ENCODE results near the gene PDE5A. TPM values are rescaled to one million over a fixed set of nuclear protein-coding genes. Genes with fewer than 3 reads are reported as not detected.

The PDE5A gene
- total RNA-seq, 2 donors from 2014 or later, result 6.7 to 43.2 TPM

GRCh38 chr4:119592830-119593229, 35.8 kb downstream of the PDE5A start:
- Mint-ChIP-seq H3K4me3 (no peak overlapping the region), H3K27ac (no peak overlapping the region), H3K27me3 (peaks cover 24% of the 10 kb centered on the region), H3K36me3 (ENCODE audit: low read depth) (peaks cover 3% of the 10 kb centered on the region), H3K4me1 (no peaks in the 10 kb centered on the region)
- no peaks in the 10 kb centered on the region for H3K9me3 ChIP-seq (ENCODE audit: control insufficient read depth, low read length, poor library complexity, severe bottlenecking)
- no peak for DNase-seq
- ATAC-seq, result no peak

- no peaks in the 10 kb centered on the region for H3K9me3 ChIP-seq (ENCODE audit: control insufficient read depth, low read length, poor library complexity, severe bottlenecking)
- Mint-ChIP-seq H3K27me3 (peaks cover 28% of the 10 kb centered on the region), H3K27ac (no peak overlapping the region), H3K4me1 (no peaks in the 10 kb centered on the region), H3K36me3 (ENCODE audit: low read depth) (peaks cover 3% of the 10 kb centered on the region), H3K4me3 (no peak overlapping the region)
- DNase-seq, result no peak
- ATAC-seq, result no peak
Observed at GRCh38 chr4:119589165-119589564, 39.4 kb downstream of the PDE5A start.

- no peak for DNase-seq
- Mint-ChIP-seq H3K4me1 (no peaks in the 10 kb centered on the region), H3K36me3 (ENCODE audit: low read depth) (peaks cover 3% of the 10 kb centered on the region), H3K27me3 (peaks cover 23% of the 10 kb centered on the region), H3K27ac (no peak overlapping the region), H3K4me3 (no peak overlapping the region)
- no peak for ATAC-seq
- no peaks in the 10 kb centered on the region for H3K9me3 ChIP-seq (ENCODE audit: control insufficient read depth, low read length, poor library complexity, severe bottlenecking)
Observed at GRCh38 chr4:119587796-119588195, 40.8 kb downstream of the PDE5A start.

GRCh38 chr4:119585771-119586170, 42.8 kb downstream of the PDE5A start:
- DNase-seq, result no peak
- H3K27me3 Mint-ChIP-seq, result peaks cover 17% of the 10 kb centered on the region
- no peak overlapping the region for H3K27ac Mint-ChIP-seq
- no peak overlapping the region for H3K4me3 Mint-ChIP-seq
- ATAC-seq, result no peak
- H3K4me1 Mint-ChIP-seq, result no peaks in the 10 kb centered on the region
- H3K9me3 ChIP-seq (ENCODE audit: control insufficient read depth, low read length, poor library complexity, severe bottlenecking), result no peaks in the 10 kb centered on the region
- peaks cover 3% of the 10 kb centered on the region for H3K36me3 Mint-ChIP-seq (ENCODE audit: low read depth)

- H3K36me3 Mint-ChIP-seq (ENCODE audit: low read depth), result no peaks in the 10 kb centered on the region
- no peaks in the 10 kb centered on the region for H3K4me1 Mint-ChIP-seq
Observed at GRCh38 chr4:119581190-119581873, 47.3 kb downstream of the PDE5A start.

GRCh38 chr4:119580293-119580692, 48.3 kb downstream of the PDE5A start:
- no peaks in the 10 kb centered on the region for H3K9me3 ChIP-seq (ENCODE audit: control insufficient read depth, low read length, poor library complexity, severe bottlenecking)
- H3K27me3 Mint-ChIP-seq, result peaks cover 5% of the 10 kb centered on the region

More at GRCh38 chr4:119581190-119581873, 47.3 kb downstream of the PDE5A start:
- no peak for DNase-seq
- H3K9me3 ChIP-seq (ENCODE audit: control insufficient read depth, low read length, poor library complexity, severe bottlenecking), result no peaks in the 10 kb centered on the region
- ATAC-seq, result no peak
- H3K27me3 Mint-ChIP-seq, result peaks cover 5% of the 10 kb centered on the region
- H3K27ac Mint-ChIP-seq, result no peak overlapping the region
- H3K4me3 Mint-ChIP-seq, result no peak overlapping the region

GRCh38 chr4:119579823-119580222, 48.8 kb downstream of the PDE5A start:
- H3K27ac Mint-ChIP-seq, result no peak overlapping the region
- H3K36me3 Mint-ChIP-seq (ENCODE audit: low read depth), result no peaks in the 10 kb centered on the region
- no peak for ATAC-seq
- H3K27me3 Mint-ChIP-seq, result peaks cover 5% of the 10 kb centered on the region
- no peak overlapping the region for H3K4me3 Mint-ChIP-seq
- H3K9me3 ChIP-seq (ENCODE audit: control insufficient read depth, low read length, poor library complexity, severe bottlenecking), result no peaks in the 10 kb centered on the region
- H3K4me1 Mint-ChIP-seq, result no peaks in the 10 kb centered on the region
- DNase-seq, result no peak

More at GRCh38 chr4:119580293-119580692, 48.3 kb downstream of the PDE5A start:
- Mint-ChIP-seq H3K4me3 (no peak overlapping the region), H3K4me1 (no peaks in the 10 kb centered on the region), H3K36me3 (ENCODE audit: low read depth) (no peaks in the 10 kb centered on the region), H3K27ac (no peak overlapping the region)
- DNase-seq, result no peak
- no peak for ATAC-seq

- H3K4me1 Mint-ChIP-seq, result no peaks in the 10 kb centered on the region
- H3K36me3 Mint-ChIP-seq (ENCODE audit: low read depth), result peaks cover 2% of the 10 kb centered on the region
- H3K27me3 Mint-ChIP-seq, result no peaks in the 10 kb centered on the region
Observed at GRCh38 chr4:119570401-119570800, 58.2 kb downstream of the PDE5A start.

GRCh38 chr4:119564106-119564505, 64.5 kb downstream of the PDE5A start:
- Mint-ChIP-seq H3K4me1 (no peaks in the 10 kb centered on the region), H3K27ac (no peak overlapping the region), H3K27me3 (no peaks in the 10 kb centered on the region), H3K36me3 (ENCODE audit: low read depth) (no peaks in the 10 kb centered on the region), H3K4me3 (no peak overlapping the region)
- DNase-seq (no peak), ATAC-seq (no peak)
- no peaks in the 10 kb centered on the region for H3K9me3 ChIP-seq (ENCODE audit: control insufficient read depth, low read length, poor library complexity, severe bottlenecking)

More at GRCh38 chr4:119570401-119570800, 58.2 kb downstream of the PDE5A start:
- Mint-ChIP-seq H3K27ac (no peak overlapping the region), H3K4me3 (no peak overlapping the region)
- DNase-seq, result no peak
- ATAC-seq, result no peak
- H3K9me3 ChIP-seq (ENCODE audit: control insufficient read depth, low read length, poor library complexity, severe bottlenecking), result no peaks in the 10 kb centered on the region

- no peaks in the 10 kb centered on the region for H3K9me3 ChIP-seq (ENCODE audit: control insufficient read depth, low read length, poor library complexity, severe bottlenecking)
- Mint-ChIP-seq H3K4me1 (no peaks in the 10 kb centered on the region), H3K27me3 (no peaks in the 10 kb centered on the region), H3K27ac (no peak overlapping the region), H3K36me3 (ENCODE audit: low read depth) (no peaks in the 10 kb centered on the region), H3K4me3 (no peak overlapping the region)
- ATAC-seq (no peak), DNase-seq (no peak)
Observed at GRCh38 chr4:119559044-119559647, 69.5 kb downstream of the PDE5A start.

- no peaks in the 10 kb centered on the region for H3K9me3 ChIP-seq (ENCODE audit: control insufficient read depth, low read length, poor library complexity, severe bottlenecking)
- Mint-ChIP-seq H3K27me3 (no peaks in the 10 kb centered on the region), H3K4me3 (no peak overlapping the region), H3K4me1 (no peaks in the 10 kb centered on the region), H3K36me3 (ENCODE audit: low read depth) (no peaks in the 10 kb centered on the region), H3K27ac (no peak overlapping the region)
- no peak for ATAC-seq
- DNase-seq, result no peak
Observed at GRCh38 chr4:119550857-119551532, 77.6 kb downstream of the PDE5A start.

- Mint-ChIP-seq H3K36me3 (ENCODE audit: low read depth) (no peaks in the 10 kb centered on the region), H3K4me3 (no peak overlapping the region), H3K27me3 (no peaks in the 10 kb centered on the region), H3K4me1 (no peaks in the 10 kb centered on the region), H3K27ac (no peak overlapping the region)
- no peaks in the 10 kb centered on the region for H3K9me3 ChIP-seq (ENCODE audit: control insufficient read depth, low read length, poor library complexity, severe bottlenecking)
- no peak for ATAC-seq
- no peak for DNase-seq
Observed at GRCh38 chr4:119549639-119550038, 79.0 kb downstream of the PDE5A start.

GRCh38 chr4:119543779-119544178, 84.8 kb downstream of the PDE5A start:
- H3K4me3 Mint-ChIP-seq, result no peak overlapping the region
- DNase-seq, result no peak
- no peak for ATAC-seq
- no peaks in the 10 kb centered on the region for H3K4me1 Mint-ChIP-seq
- H3K9me3 ChIP-seq (ENCODE audit: control insufficient read depth, low read length, poor library complexity, severe bottlenecking), result no peaks in the 10 kb centered on the region
- H3K27me3 Mint-ChIP-seq, result no peaks in the 10 kb centered on the region
- no peaks in the 10 kb centered on the region for H3K36me3 Mint-ChIP-seq (ENCODE audit: low read depth)
- no peak overlapping the region for H3K27ac Mint-ChIP-seq
